Measurements from ENCODE around the gene PSMA5. TPM values are rescaled to one million over a fixed set of nuclear protein-coding genes. Genes with fewer than 3 reads are reported as not detected.

Gene PSMA5
- total RNA-seq, 1 donor from 2014 or later = 81.1 TPM

- Mint-ChIP-seq H3K4me1 (ENCODE audit: low read depth) (peaks cover 6% of the 10 kb centered on the region), H3K36me3 (ENCODE audit: insufficient read depth) (no peaks in the 10 kb centered on the region), H3K27me3 (peaks cover 8% of the 10 kb centered on the region), H3K9me3 (ENCODE audit: low read depth) (peaks cover 11% of the 10 kb centered on the region), H3K4me3 (ENCODE audit: low read depth) (no peak overlapping the region), H3K27ac (no peak overlapping the region)
- TF ChIP-seq CTCF (IDR thresholded peaks at IDR 0.05; ENCODE audit: unreplicated experiment) = no peak
- no peak for DNase-seq (ENCODE audit: low spot score, unreplicated experiment)
Measured at GRCh38 chr1:109432336-109432735, 6.1 kb upstream of the PSMA5 start.

GRCh38 chr1:109427171-109427467, 871 bp upstream of the PSMA5 start:
- Mint-ChIP-seq H3K9me3 (ENCODE audit: low read depth) (no peaks in the 10 kb centered on the region), H3K27ac (peak overlapping the region; percentile 47), H3K4me3 (ENCODE audit: low read depth) (peak overlapping the region; percentile 92), H3K36me3 (ENCODE audit: insufficient read depth) (peaks cover 1% of the 10 kb centered on the region), H3K27me3 (no peaks in the 10 kb centered on the region), H3K4me1 (ENCODE audit: low read depth) (peaks cover 22% of the 10 kb centered on the region)
- TF ChIP-seq CTCF (IDR thresholded peaks at IDR 0.05; ENCODE audit: unreplicated experiment) = no peak
- no peak for DNase-seq (ENCODE audit: low spot score, unreplicated experiment)

- Mint-ChIP-seq H3K4me3 (ENCODE audit: low read depth) (peak overlapping the region; percentile 92), H3K4me1 (ENCODE audit: low read depth) (peaks cover 22% of the 10 kb centered on the region), H3K36me3 (ENCODE audit: insufficient read depth) (peaks cover 3% of the 10 kb centered on the region), H3K27ac (peak overlapping the region; percentile 93), H3K27me3 (no peaks in the 10 kb centered on the region), H3K9me3 (ENCODE audit: low read depth) (no peaks in the 10 kb centered on the region)
- TF ChIP-seq CTCF (IDR thresholded peaks at IDR 0.05; ENCODE audit: unreplicated experiment) = no peak
- DNase-seq (ENCODE audit: low spot score, unreplicated experiment) = no peak
Measured at GRCh38 chr1:109425391-109426280, 612 bp downstream of the PSMA5 start.

- TF ChIP-seq CTCF (IDR thresholded peaks at IDR 0.05; ENCODE audit: unreplicated experiment) = no peak
- peak overlapping the region; percentile 4 for H3K27ac Mint-ChIP-seq
Measured at GRCh38 chr1:109423498-109423897, 2.8 kb downstream of the PSMA5 start.

GRCh38 chr1:109412551-109412950, 13.7 kb downstream of the PSMA5 start:
- no peak for TF ChIP-seq CTCF (IDR thresholded peaks at IDR 0.05; ENCODE audit: unreplicated experiment)
- Mint-ChIP-seq H3K4me3 (ENCODE audit: low read depth) (no peak overlapping the region), H3K36me3 (ENCODE audit: insufficient read depth) (peaks cover 41% of the 10 kb centered on the region), H3K4me1 (ENCODE audit: low read depth) (no peaks in the 10 kb centered on the region), H3K27me3 (no peaks in the 10 kb centered on the region), H3K9me3 (ENCODE audit: low read depth) (no peaks in the 10 kb centered on the region), H3K27ac (no peak overlapping the region)
- no peak for DNase-seq (ENCODE audit: low spot score, unreplicated experiment)

More at GRCh38 chr1:109423498-109423897, 2.8 kb downstream of the PSMA5 start:
- H3K9me3 Mint-ChIP-seq (ENCODE audit: low read depth) = no peaks in the 10 kb centered on the region
- H3K36me3 Mint-ChIP-seq (ENCODE audit: insufficient read depth) = peaks cover 7% of the 10 kb centered on the region
- DNase-seq (ENCODE audit: low spot score, unreplicated experiment) = no peak
- no peaks in the 10 kb centered on the region for H3K27me3 Mint-ChIP-seq
- H3K4me3 Mint-ChIP-seq (ENCODE audit: low read depth) = no peak overlapping the region
- peaks cover 17% of the 10 kb centered on the region for H3K4me1 Mint-ChIP-seq (ENCODE audit: low read depth)

Data from progenitor cell of endocrine pancreas (in vitro differentiated cells).